Neutrophil (primary cell): ENCODE results near the gene RANBP1.

ENCODE experiments used
- H3K27ac ChIP-seq: fragments of 200-600 bp; sonication (generic); 2 replicates; pipeline ENCODE4 v1.5.1; 2016; ENCODE audit warnings: mild to moderate bottlenecking, moderate library complexity
- H3K27me3 ChIP-seq: fragments of 200-600 bp; sonication (generic); 2 replicates; pipeline ENCODE4 v1.6.0; 2016; ENCODE audit warnings: mild to moderate bottlenecking
- H3K36me3 ChIP-seq: fragments of 200-600 bp; sonication (generic); 2 replicates; pipeline ENCODE4 v1.5.1; 2017
- H3K4me1 ChIP-seq, 2 experiments: fragments of 200-600 bp in 1 of 2; sonication (generic) in 1 of 2; 1 replicate in 1 of 2; 2 replicates in 1 of 2; pipeline versions ENCODE4 v1.5.1 to v1.6.1; 2013 to 2016; ENCODE audit warnings: low read depth in 1 of 2, low read length in 1 of 2, mild to moderate bottlenecking in 1 of 2, moderate library complexity in 1 of 2; ENCODE audit not compliant: control insufficient read depth in 1 of 2, insufficient read depth in 1 of 2
- H3K4me3 ChIP-seq, 2 experiments: fragments of 200-600 bp in 1 of 2; sonication (generic) in 1 of 2; 1 replicate in 1 of 2; 2 replicates in 1 of 2; pipeline ENCODE4 v1.5.1; 2013 to 2016; ENCODE audit warnings: low read depth in 1 of 2, low read length in 1 of 2, mild to moderate bottlenecking in 1 of 2, moderate library complexity in 1 of 2
- H3K9me3 ChIP-seq: fragments of 200-600 bp; sonication (generic); 2 replicates; pipeline ENCODE4 v1.5.1; 2016
- CTCF ChIP-seq: fragments of 200-600 bp; sonication (generic); IDR thresholded peaks from 2 replicates; pipeline ENCODE4 v1.5.1; 2016; ENCODE audit warnings: antibody characterized with exemption

The RANBP1 gene

GRCh38 chr22:20141186-20142077, 25.5 kb downstream of the RANBP1 start:
- no peak overlapping the region for H3K4me3 ChIP-seq
- peaks cover 3% of the 10 kb centered on the region for H3K36me3 ChIP-seq
- no peak for TF ChIP-seq CTCF
- no peaks in the 10 kb centered on the region for H3K4me1 ChIP-seq
- H3K9me3 ChIP-seq, result no peaks in the 10 kb centered on the region
- no peaks in the 10 kb centered on the region for H3K27me3 ChIP-seq
- no peak overlapping the region for H3K27ac ChIP-seq

GRCh38 chr22:20142711-20143621, 27.1 kb downstream of the RANBP1 start:
- Histone ChIP-seq H3K9me3 (no peaks in the 10 kb centered on the region), H3K4me1 (no peaks in the 10 kb centered on the region), H3K27ac (no peak overlapping the region), H3K4me3 (no peak overlapping the region), H3K27me3 (no peaks in the 10 kb centered on the region), H3K36me3 (peaks cover 3% of the 10 kb centered on the region)
- no peak for TF ChIP-seq CTCF

GRCh38 chr22:20143883-20144665, 28.2 kb downstream of the RANBP1 start:
- H3K27ac ChIP-seq, result no peak overlapping the region
- H3K27me3 ChIP-seq, result no peaks in the 10 kb centered on the region
- H3K4me3 ChIP-seq, result no peak overlapping the region
- H3K4me1 ChIP-seq, result no peaks in the 10 kb centered on the region
- H3K9me3 ChIP-seq, result no peaks in the 10 kb centered on the region
- TF ChIP-seq CTCF, result no peak
- peaks cover 3% of the 10 kb centered on the region for H3K36me3 ChIP-seq

- Histone ChIP-seq H3K4me1 (no peaks in the 10 kb centered on the region), H3K27me3 (no peaks in the 10 kb centered on the region), H3K9me3 (no peaks in the 10 kb centered on the region), H3K27ac (no peak overlapping the region), H3K36me3 (peaks cover 3% of the 10 kb centered on the region), H3K4me3 (no peak overlapping the region)
- no peak for TF ChIP-seq CTCF
Measured at GRCh38 chr22:20145206-20145831, 29.4 kb downstream of the RANBP1 start.

GRCh38 chr22:20145832-20146223, 29.9 kb downstream of the RANBP1 start:
- TF ChIP-seq CTCF, result no peak
- H3K4me3 ChIP-seq, result no peak overlapping the region
- H3K4me1 ChIP-seq, result no peaks in the 10 kb centered on the region
- no peaks in the 10 kb centered on the region for H3K9me3 ChIP-seq
- no peaks in the 10 kb centered on the region for H3K27me3 ChIP-seq
- peaks cover 3% of the 10 kb centered on the region for H3K36me3 ChIP-seq
- H3K27ac ChIP-seq, result no peak overlapping the region
